Bronchial epithelial cell (primary cell): Measurements from ENCODE around the gene MITD1. TPM values are rescaled to one million over a fixed set of nuclear protein-coding genes. Genes with fewer than 3 reads are reported as not detected.

Experiments
- DNase-seq: peaks from one replicate; pipeline ENCODE4 v3.0.0-alpha.2; 2010; ENCODE audit warnings: low read depth
- FAIRE-seq: peaks from 2 replicates; lab custom pipeline; 2011; peaks lifted over from hg19 to GRCh38; lab: Jason Lieb, UNC
- H3K27me3 ChIP-seq: 2 replicates; pipeline ENCODE4 v1.5.1; 2011; ENCODE audit warnings: low read length; ENCODE audit not compliant: control insufficient read depth, insufficient read depth
- H3K36me3 ChIP-seq: 2 replicates; pipeline ENCODE4 v1.5.1; 2011; ENCODE audit warnings: low read length; ENCODE audit not compliant: control insufficient read depth, insufficient read depth
- H3K4me3 ChIP-seq: 2 replicates; pipeline ENCODE4 v1.5.1; 2011; ENCODE audit warnings: mild to moderate bottlenecking, low read depth, low read length, control low read depth
- CTCF ChIP-seq: IDR thresholded peaks from 2 replicates; pipeline ENCODE4 v1.5.1; 2011; ENCODE audit warnings: mild to moderate bottlenecking, moderate library complexity, low read length, control low read depth, inconsistent platforms; ENCODE audit not compliant: insufficient read depth, severe bottlenecking
- total RNA-seq: library from RNA; depleted of rRNA; stranded (reverse); fragments of >200 nt; gene quantifications from 2 replicates; pipeline ENCODE4 v1.2.1, GENCODE V29; 2014

The MITD1 gene
- total RNA-seq, 1 donor from 2014 or later = 17.9 TPM

DNA sequence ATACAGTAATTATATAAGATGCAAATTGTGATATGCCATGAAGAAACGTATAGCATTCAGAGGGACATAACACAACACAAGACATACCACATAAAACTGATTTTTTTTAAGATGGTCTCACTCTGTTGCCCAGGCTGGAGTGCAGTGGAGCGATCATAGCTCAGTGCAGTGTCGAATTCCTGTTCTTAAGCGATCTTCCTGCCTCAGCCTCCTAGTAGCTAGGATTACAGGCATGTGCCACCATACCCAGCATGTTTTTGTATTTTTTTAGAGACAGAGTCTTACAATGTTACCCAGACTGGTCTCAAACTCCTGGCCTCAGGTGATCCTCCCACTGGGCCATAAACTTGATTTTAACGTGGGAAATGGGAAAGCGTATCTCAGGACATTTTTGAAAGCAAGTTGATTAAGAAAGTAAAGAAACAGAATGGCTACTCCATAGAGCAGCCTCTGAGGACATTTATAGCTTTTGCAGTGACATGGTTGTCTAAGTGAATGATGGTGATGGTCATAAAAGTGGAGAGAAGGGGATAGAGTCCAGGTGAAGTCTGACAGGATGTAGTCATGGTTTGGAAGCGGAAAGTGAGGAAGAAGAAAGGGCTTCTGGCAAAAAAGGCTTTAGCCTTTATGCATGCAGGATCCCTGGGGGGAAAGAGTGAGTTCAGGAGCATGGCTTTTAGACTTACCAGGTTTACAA, 28.5 kb downstream of the MITD1 start:
- no peaks in the 10 kb centered on the region for H3K36me3 ChIP-seq
- H3K4me3 ChIP-seq = no peak overlapping the region
- TF ChIP-seq CTCF = no peak
- DNase-seq = no peak
- no peak for FAIRE-seq
- H3K27me3 ChIP-seq = no peaks in the 10 kb centered on the region

DNA sequence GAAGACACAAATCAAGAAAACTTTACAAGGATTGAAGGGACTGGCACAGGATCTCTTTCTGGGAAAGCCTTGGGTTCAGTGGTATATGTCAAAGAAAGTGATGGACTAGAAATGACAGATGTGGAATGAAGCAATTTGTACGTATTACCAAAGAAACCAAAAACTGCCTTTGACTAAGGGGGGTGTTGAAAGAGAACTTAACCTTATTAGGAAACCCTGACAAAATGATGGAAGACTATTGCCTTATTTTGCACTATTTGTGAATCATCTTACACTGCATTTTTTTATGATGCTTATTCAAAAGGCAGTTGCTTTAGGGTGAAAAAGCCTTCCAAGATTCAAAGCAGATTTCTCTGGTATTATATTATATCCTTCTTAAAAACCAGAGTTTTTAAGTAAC, 30.2 kb downstream of the MITD1 start:
- H3K4me3 ChIP-seq = no peak overlapping the region
- DNase-seq (no peak), FAIRE-seq (no peak)
- H3K27me3 ChIP-seq = no peaks in the 10 kb centered on the region
- no peak for TF ChIP-seq CTCF
- H3K36me3 ChIP-seq = no peaks in the 10 kb centered on the region

DNA sequence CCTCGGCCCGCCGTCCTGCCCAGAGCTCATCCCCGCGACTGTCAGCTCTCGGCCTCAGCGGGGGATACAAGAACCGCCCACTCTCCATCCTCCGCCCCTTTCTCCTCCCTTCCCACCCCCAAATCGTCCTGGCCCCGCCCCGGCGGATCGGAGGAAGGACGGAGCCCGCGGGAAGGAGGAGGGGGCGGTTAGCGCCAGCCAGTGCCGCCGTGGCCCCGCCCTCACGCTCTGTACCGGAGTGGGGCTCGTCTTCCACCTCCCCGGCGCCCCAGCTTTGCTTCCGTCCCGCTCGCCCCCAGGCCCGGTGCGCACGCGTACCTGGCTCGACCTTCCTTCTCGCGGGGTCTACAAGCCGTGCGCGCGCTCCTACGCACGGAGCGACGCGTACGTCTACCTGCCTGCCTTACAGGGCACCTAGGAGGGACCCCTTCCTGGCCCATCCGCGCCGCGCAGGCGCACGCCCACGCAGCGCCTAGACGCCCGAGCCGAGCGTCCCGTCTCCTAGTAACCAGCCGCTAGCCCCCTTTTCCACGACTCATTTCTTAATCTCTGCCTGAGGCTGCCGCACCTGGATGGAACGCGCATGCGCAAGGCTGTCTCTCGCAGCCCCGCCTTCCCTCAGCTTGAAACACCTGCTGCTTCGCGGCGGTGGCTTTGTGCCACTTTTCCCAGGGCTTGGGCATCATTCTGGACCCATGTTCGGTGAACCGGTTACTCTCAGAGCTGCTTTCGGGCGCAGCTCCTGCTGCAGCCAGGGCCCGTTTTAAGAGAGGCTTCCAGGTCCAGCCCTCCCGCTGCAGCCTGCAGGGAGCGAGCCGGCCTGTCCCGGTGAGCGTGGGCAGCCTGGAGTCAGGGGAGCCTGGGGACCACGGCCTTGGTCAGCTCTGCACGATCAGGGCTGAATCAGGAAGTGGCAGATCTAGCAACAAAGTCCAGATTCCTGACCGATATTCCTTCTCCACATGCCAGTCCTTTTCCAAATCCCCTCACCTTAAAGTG, 39.4 kb downstream of the MITD1 start, which contains the start of gene C2orf15:
Gene C2orf15, plus strand, starts transcription at position 598 of the 999 bp plus-strand sequence. CDS start 8,852 bp downstream, outside the sequence.
- FAIRE-seq = no peak
- no peaks in the 10 kb centered on the region for H3K36me3 ChIP-seq
- H3K4me3 ChIP-seq = peak within 1 kb of the TSS; percentile 81
- DNase-seq = peak; percentile 84
- TF ChIP-seq CTCF = no peak
- no peaks in the 10 kb centered on the region for H3K27me3 ChIP-seq

DNA sequence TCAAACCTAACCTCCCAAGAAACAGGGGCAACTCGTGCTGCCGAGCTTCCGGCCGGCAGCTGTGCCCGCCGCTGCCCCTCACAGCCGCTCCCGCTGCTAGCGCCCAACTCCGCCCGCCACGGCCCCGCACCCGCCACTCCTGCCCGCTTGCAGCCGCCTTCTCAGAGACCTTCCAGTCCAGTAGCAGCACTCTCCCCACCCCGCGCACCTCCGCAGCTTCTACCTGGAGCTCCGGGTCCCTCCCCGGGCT, 40.1 kb downstream of the MITD1 start:
- DNase-seq = no peak
- Histone ChIP-seq H3K4me3 (peak overlapping the region; percentile 81), H3K27me3 (no peaks in the 10 kb centered on the region), H3K36me3 (no peaks in the 10 kb centered on the region)
- FAIRE-seq = no peak
- TF ChIP-seq CTCF = no peak

DNA sequence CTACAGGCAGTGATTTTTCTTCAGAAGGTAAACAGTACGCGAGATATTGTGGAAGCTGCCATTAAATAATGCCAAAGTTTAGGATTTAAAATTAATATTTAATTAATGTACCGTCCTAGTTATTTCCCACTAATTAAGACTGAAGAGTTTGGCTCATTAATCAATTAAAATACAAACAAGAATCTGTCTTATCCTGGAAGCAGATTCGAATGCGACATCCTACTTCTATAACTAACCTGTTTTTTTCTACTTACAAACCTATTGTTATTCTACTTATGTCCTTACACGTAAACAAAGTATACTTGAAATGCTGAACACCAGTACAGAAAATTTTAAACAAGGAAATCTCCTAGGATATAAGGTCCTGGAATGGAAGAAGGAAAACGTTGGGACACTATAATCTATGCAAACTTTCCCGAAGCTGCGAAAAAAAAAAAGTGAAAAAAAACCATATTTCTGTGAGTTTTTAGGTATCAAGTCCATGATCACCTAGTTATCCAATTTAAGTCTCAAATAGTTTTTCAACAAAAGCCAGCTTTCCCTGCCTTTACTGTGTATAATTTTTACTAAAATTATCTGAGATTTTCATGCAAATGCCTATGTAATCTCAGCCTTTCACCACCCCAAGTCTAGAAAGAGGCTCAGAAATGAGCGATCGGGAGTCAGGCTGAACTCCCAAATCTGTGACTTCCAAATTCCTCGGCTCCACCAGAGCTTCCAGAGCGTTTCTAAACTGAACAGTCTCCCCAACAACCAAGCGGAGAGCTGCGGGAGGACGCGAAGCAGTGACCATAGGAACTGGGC, 40.6 kb downstream of the MITD1 start:
- H3K4me3 ChIP-seq = peak overlapping the region; percentile 81
- no peaks in the 10 kb centered on the region for H3K36me3 ChIP-seq
- no peak for TF ChIP-seq CTCF
- H3K27me3 ChIP-seq = no peaks in the 10 kb centered on the region
- FAIRE-seq (no peak), DNase-seq (peak; percentile 27)
